GM18907 (cell line): ENCODE data around the gene PRAC1.

Source experiments
- ATAC-seq: cut with Tn5 transposase; IDR thresholded peaks from one replicate; pipeline ENCODE4 v1.9.1; 2021; ENCODE audit warnings: mild to moderate bottlenecking, moderate library complexity; ENCODE audit not compliant: unreplicated experiment

PRAC1 gene

DNA sequence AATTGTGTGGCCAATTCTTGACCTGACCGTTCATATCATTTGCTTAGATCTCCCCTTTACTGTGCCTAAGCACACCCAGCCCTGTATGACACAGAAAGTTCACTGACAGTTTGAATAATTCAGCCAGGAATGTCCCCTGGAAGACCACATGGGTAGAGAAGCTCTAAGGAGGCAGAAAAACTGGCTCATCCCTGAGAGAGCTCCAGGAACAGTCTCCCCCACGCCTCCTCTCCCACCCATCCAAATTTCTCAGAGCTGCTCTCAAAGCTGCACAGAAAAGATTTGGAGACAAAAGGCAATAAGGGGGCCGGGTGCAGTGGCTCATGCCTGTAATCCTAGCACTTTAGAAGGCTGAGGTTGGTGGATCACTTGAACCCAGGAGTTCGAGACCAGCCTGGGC is 11.2 kb downstream of the PRAC1 start:
- no peak for ATAC-seq

DNA sequence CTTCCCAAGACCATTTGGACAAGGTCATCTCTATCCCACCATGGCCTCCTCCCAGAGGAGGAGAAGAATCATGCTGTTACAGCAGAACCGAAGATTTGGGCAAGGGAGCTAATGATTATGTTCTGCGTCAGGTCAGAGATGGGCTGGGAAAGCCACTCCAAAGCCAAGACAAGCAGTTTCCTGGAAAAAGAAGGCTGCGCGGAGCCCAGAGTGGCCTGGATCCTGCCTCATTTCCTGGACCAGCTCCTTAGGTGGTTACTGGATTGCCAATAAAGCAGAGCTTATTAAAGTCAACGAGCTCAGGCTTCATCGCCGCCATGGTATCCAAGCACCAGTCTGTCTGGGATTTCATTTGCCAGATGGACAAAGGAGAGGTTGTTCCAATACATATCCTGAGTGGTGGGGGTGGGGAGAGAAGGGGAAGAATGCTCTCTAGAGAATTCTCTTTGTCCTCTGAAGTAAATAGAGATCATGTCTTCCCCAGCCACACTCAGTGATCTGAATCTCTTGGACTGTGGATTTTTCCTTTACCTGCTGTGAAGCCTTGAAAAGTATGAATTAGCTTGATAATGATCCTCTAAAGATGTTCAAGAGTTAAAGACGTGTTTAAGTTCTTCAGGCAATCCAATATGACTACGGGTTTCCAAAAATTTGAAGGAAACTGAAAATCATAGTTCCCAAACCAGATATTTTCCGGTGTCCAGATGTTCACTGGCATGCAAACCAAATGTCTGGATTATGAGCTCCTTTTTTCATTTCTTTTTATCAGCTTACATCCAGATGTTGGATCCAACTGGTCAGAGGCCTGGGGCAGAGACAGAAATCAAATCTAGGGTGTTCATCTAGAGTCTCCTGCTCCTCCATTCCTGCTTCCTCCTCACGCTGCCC is 17.7 kb downstream of the PRAC1 start:
- ATAC-seq, result no peak

DNA sequence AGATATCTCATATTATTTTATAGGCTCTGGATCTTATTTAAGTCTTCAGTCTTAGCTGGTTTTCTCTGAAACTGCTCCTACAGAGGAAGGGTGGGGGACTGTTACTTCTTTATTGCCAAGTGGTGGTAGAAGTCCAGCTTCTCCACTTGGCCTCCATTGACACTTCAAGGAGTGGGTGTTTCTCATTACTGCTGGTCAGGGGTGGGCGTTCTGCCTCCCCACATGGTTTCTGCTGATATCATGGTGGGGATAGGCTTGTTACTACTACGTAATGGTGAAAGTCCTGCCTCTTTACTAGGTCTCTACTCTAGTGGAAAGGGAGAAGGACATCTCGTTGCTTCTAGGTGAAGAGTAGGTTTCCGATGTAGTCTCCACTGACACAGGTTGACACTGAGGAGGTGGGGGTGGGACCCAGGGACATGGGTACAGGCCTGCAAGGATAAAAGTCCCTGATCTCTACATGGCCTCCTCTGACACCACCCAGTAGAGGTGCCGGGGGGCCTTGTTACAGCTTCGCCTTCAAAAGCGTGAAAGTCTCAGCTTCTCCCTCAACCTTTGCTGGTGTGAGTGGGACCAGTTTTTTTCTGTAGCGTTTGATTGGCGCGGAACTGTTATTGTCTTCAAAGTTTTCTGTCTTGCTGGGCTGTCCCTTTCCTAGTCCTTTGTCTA is 20.3 kb downstream of the PRAC1 start:
- ATAC-seq, result no peak

DNA sequence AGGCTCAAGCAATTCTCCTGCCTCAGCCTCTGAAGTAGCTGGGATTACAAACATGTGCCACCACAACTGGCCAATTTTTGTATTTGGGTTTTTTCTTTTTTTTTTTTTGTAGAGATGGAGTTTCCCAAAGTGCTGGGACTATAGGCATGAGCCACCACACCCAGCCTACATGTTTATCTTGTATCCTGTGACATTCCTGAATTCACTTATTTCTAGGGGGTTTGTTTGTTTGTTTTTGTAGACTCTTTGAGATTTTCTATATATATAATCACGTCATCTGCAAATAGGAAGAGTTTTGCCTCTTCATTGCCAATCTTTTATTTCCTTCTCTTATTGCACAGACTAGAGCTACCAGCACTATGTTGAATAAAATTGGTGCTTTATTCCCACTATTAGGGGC is 29.1 kb downstream of the PRAC1 start:
- ATAC-seq, result no peak

DNA sequence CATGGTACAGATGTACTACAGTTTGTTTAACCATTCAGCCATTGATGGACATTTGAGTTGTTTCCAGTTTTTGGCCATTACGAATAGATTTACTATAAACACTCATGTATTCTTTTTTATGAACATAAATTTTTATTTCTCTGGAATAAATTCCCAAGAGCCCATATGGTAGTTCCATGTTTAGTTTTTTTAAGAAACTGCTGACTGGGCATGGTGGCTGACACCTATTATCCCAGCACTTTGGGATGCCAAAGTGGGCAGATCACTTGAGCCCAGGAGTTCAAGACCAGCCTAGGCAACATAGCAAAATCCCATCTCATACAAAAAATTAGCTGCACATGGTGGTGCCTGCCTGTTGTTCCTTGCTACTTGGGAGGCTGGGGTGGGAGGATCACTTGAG is 30.3 kb downstream of the PRAC1 start:
- no peak for ATAC-seq

DNA sequence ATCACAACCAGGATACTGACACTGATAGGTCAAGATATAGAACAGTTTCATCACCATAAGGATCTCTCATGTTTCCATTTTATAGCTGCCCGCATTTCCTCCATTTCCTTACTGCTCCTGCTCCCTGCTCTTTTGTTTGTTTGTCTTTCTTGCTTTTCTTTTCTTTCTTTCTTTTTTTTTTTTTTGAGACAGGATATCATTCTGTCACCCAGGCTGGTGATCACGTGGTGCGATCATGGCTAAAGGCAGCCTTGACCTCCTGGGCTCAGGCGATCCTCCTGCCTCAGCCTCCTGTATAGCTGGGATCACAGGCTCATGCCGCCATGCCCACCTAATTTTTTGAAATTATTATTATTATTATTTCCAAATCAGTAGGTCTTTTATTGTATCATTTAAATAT is 31.7 kb downstream of the PRAC1 start:
- ATAC-seq, result no peak

DNA sequence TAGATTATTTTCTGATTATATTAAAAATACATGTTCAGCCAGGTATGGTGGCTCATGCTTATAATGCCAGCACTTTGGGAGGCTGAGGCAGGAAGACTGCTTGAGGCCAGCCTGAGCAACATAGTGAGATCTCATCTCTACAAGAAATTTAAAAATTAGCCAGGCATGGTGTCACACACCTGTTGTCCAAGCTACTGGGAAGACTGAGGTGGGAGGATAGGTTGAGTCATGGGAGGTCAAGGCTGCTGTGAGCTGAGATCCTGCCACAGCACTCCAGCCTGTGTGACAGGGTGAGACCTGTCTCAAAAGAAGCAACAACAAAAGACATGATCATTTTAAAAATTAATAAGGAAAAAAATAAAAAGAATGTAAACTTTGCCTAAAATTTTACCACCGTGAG is 40.7 kb downstream of the PRAC1 start:
- no peak for ATAC-seq

DNA sequence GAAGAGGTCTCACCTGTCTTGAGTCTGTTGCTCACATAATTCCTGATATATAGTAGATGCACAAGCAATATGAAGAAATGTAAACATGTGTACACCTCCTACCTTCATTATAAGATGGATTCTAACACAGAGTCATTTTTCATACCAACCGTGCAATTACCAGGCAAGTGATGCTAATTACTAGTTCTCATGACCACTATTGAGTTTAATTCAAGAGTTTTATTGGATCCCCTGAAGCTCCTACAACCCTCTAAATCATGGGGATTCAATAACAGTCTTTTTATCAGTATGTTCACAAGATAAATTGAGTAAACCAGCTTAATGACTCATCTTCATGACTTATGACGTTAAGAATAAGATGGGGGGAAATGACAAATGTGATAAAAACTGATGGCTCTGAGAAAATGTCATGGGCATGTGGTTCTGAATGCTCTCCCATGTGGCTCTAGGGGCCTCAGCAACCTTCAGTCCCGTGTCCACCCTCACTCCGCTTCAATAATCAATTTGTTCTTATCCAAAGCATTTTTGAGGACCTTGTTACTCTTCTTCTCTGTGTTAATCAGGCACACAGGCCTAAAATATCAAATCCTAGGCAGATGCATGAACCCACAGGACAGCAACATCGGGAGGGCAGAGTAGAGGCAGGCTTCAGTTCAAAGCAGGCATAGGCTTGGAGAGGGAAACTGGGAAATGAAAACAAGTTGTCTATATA is 42.8 kb downstream of the PRAC1 start:
- no peak for ATAC-seq

DNA sequence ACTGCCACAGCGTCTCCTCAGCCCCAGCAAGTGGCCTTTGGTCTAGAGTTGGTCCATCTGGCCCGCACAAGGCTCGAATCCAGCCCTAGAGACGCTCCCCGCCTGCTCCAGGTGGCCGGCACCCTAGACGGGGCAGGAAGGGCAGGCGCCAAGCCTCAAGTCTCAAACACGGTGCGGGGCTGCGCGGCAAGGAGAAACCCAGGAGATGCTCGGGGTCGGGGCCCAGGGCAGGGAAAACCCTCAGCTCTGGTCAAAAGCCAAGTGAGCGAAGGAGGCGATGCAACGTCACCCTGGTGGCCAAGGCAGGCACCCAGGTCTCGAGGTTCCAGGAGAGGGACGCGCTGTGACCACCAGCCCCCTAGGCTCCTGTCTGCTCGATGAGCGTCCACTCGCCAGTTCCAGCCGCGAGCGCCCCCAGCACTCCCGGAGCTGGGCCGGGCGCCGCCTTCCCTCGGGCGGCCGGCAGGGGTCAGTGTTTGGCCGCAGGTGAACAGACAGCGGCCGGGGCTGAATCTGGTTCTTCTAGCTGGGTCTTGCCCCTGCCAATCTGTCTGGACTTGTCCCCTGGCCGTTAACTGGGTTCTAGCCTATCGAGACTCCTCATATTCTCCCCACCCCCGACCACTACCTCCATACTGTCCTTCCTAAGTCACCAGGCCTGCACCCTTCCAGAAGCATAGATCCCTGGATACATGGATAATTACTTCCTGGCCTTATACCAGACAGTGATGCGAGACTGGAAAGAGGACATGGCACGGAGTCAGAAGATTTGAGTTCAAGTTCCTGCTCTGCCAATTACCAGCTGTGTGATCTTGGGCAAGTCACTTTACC is 44.0 kb downstream of the PRAC1 start:
- no peak for ATAC-seq

DNA sequence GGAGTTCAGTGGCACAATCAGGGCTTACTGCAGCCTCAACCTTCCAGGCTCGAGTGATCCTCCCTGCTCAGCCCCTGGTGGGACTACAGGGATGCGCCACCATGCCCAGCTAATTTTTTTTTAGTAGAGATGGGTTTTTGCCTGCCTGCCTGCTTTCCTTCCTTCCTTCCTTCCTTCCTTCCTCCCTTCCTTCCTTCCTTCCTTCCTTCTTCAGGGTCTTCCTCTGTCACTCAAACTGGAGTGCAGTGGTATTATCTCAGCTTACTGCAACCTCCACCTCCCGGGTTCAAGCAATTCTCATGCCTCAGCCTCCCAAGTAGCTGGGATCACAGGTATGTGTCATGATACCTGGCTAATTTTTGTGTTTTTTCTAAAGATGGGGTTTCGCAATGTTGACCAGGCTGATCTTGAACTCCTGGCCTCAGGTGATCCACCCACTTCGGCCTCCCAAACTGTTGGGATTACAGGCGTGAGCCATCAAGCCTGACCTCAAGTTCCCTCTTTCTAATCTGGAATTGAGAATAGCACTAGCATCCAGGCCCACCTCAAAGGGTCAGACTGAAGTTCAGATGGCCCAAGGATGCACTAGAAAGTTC is 45.3 kb downstream of the PRAC1 start:
- no peak for ATAC-seq

DNA sequence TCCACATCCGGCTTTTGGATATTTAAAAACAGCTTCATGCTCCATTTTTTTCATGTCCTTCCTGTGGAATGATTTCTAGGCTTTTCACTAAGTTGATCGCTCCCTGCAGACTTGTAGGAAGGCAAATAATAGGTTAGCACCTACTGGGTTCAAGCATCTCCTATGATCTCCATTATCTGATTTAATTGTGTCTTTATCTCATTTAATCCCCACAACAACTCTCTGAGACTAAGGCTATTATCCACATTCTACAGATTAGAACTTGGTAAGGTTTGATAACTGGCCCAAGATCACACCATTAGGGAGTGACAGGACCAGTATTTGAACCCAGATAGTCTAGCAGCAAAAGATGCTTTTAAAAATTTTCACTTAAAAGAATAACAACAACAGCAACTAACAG is 50.0 kb downstream of the PRAC1 start:
- no peak for ATAC-seq
